IgD-negative memory B cell (primary cell): Measurements from ENCODE around the gene TRPV4. TPM values are rescaled to one million over a fixed set of nuclear protein-coding genes. Genes with fewer than 3 reads are reported as not detected.

ENCODE experiments used
- H3K27ac Mint-ChIP-seq, 3 donors: one replicate each; pipeline ENCODE4 v1.8.0; 2020 to 2022; ENCODE audit warnings: mild to moderate bottlenecking in 3 of 3, mixed read lengths in 3 of 3, moderate library complexity in 1 of 3
- H3K27me3 Mint-ChIP-seq: one replicate; pipeline ENCODE4 v1.8.0; 2021; ENCODE audit warnings: mixed read lengths
- H3K36me3 Mint-ChIP-seq: one replicate; pipeline ENCODE4 v1.8.0; 2020; ENCODE audit warnings: mild to moderate bottlenecking, mixed read lengths
- H3K4me1 Mint-ChIP-seq, 3 donors: one replicate each; pipeline ENCODE4 v1.8.0; 2020 to 2022; ENCODE audit warnings: mixed read lengths in 3 of 3, mild to moderate bottlenecking in 1 of 3
- H3K4me3 Mint-ChIP-seq, 4 donors: one replicate each; pipeline ENCODE4 v1.8.0; 2020 to 2022; ENCODE audit warnings: mild to moderate bottlenecking in 4 of 4, mixed read lengths in 4 of 4, moderate library complexity in 3 of 4
- H3K9me3 Mint-ChIP-seq, 3 donors: one replicate each; pipeline ENCODE4 v1.8.0; 2020 to 2021; ENCODE audit warnings: mixed read lengths in 3 of 3, mild to moderate bottlenecking in 1 of 3
- polyA plus RNA-seq: library from polyadenylated mRNA; unstranded; fragments of 300-500 nt; fragmentation: Illumina TruSeq; gene quantifications from one replicate; pipeline ENCODE4 v1.2.3, GENCODE V29; 2021

TRPV4 gene
- polyA plus RNA-seq, 1 donor from 2014 or later = not detected

DNA sequence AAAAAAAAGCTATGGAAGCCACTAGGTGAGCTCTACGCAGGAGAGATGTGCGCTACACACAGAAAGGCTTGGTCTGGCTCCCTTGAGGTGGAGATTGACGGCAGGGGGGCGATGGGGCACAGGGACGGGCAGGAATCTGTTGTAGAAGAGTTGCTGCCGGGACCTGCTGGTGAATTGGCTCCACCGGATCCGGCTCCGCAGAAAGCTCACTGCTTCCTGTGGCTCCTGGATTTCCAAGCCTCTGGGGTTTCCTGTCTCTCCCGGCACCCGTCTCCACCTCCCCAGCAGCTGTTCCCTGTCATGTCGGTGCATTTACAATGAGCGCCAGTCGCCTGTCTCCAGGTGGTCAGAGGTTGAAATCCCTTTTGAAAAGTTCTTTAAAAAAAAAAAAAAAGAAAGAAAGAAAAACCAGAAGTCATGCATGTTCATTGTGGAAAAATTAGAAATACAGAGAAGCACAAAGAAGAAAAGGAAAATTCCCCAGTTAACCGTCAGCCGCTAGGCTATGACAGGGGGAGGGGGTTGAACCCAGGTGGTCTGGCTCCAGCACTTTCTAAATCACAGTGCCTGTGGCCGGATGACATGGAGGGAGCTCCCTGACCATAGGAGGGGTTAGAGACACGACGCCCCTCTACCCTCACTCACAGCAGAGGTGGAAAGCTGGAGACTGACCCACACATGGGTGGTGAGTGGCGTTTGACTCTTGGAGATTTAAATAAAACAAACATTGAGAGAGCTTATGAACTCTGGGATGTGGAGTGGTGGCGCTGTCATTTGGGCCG is 98.8 kb downstream of the TRPV4 start:
- Mint-ChIP-seq H3K4me1 (no peaks in the 10 kb centered on the region), H3K36me3 (peaks cover 5% of the 10 kb centered on the region), H3K9me3 (no peaks in the 10 kb centered on the region), H3K4me3 (no peak overlapping the region), H3K27me3 (peaks cover 28% of the 10 kb centered on the region), H3K27ac (no peak overlapping the region)

Other genes starting within 250 kb of the TRPV4 start
- gene FAM222A, start 119.6 kb downstream of the TRPV4 start, polyA plus RNA-seq = 0.10 TPM
- 47.8 TPM for gene GLTP, start 47.1 kb upstream of the TRPV4 start, polyA plus RNA-seq
- 12.5 TPM for gene TCHP, start 66.9 kb upstream of the TRPV4 start, polyA plus RNA-seq
- 93.4 TPM for gene GIT2, start 163.0 kb upstream of the TRPV4 start, polyA plus RNA-seq
- gene ANKRD13A, start 166.0 kb upstream of the TRPV4 start, polyA plus RNA-seq = 156 TPM
- 14.1 TPM for gene C12orf76, start 215.1 kb upstream of the TRPV4 start, polyA plus RNA-seq